ENCODE measurements around the gene TBC1D22A. TPM values are rescaled to one million over a fixed set of nuclear protein-coding genes. Genes with fewer than 3 reads are reported as not detected.
A peak's percentile ranks its signal among the peaks of the same experiment; 100 is the strongest.

The TBC1D22A gene
- total RNA-seq, 1 donor from 2014 or later: 24.2 TPM

DNA sequence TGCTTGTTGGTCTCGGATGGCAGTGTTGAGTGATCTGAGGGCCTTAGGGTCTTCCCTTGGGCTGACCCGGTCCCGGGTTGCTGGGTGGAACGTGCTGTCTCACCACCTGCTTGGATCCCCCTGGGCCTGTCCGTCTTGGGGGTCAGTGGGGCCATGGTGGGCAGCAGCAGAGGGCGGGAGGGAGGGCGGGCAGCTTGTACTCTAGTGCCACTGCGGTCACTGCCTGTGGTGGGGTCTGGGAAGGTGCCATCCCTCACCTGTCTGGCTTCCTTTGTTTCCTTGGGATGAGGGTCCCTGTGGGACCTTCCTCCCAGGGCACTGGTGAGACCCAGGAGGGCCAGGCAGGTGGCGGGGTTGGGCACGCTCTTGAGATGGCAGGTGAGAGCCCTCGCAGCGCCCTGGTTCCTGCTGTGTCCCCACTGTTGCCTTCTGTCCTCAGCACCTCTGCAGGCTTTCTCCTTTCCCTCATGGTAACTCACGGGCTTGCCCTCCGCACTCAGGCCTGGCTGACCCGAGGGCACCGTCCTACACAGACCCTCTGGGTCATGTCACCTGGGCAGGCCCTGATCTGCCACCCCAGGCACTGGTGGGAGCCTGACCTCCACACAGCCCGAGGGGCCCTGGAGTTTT lies 34.2 kb downstream of the TBC1D22A start:
- DNase-seq (ENCODE audit: low read depth) (no peak), FAIRE-seq (no peak)
- Histone ChIP-seq H3K4me2 (ENCODE audit: low read length) (no peak overlapping the region), H3K27me3 (ENCODE audit: insufficient read depth, low read length) (no peaks in the 10 kb centered on the region), H3K4me3 (ENCODE audit: insufficient read depth, low read depth, low read length) (no peak overlapping the region), H3K27ac (ENCODE audit: low read depth, low read length) (no peak overlapping the region), H3K4me1 (ENCODE audit: insufficient read depth, low read length) (peaks cover 6% of the 10 kb centered on the region), H3K79me2 (ENCODE audit: insufficient read depth, low read length) (peaks cover 11% of the 10 kb centered on the region), H3K9ac (ENCODE audit: low read length) (no peak overlapping the region), H3K9me3 (ENCODE audit: insufficient read depth, low read depth, low read length) (no peaks in the 10 kb centered on the region), H4K20me1 (ENCODE audit: insufficient read depth, low read length) (peaks cover 46% of the 10 kb centered on the region), H2AFZ (ENCODE audit: low read depth, low read length) (no peak overlapping the region), H3K36me3 (ENCODE audit: insufficient read depth, low read length) (no peaks in the 10 kb centered on the region)
- H3K27me3 Mint-ChIP-seq (ENCODE audit: low read depth, unreplicated experiment): no peaks in the 10 kb centered on the region
- peak overlapping the region; percentile 47 for H3K27ac Mint-ChIP-seq (ENCODE audit: unreplicated experiment)
- no peaks in the 10 kb centered on the region for H3K9me3 Mint-ChIP-seq (ENCODE audit: unreplicated experiment)
- TF ChIP-seq EZH2 (IDR thresholded peaks at IDR 0.05; ENCODE audit: insufficient read depth, low read length): no peak
- TF ChIP-seq, protein P1, sequence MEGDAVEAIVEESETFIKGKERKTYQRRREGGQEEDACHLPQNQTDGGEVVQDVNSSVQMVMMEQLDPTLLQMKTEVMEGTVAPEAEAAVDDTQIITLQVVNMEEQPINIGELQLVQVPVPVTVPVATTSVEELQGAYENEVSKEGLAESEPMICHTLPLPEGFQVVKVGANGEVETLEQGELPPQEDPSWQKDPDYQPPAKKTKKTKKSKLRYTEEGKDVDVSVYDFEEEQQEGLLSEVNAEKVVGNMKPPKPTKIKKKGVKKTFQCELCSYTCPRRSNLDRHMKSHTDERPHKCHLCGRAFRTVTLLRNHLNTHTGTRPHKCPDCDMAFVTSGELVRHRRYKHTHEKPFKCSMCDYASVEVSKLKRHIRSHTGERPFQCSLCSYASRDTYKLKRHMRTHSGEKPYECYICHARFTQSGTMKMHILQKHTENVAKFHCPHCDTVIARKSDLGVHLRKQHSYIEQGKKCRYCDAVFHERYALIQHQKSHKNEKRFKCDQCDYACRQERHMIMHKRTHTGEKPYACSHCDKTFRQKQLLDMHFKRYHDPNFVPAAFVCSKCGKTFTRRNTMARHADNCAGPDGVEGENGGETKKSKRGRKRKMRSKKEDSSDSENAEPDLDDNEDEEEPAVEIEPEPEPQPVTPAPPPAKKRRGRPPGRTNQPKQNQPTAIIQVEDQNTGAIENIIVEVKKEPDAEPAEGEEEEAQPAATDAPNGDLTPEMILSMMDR (IDR thresholded peaks at IDR 0.05; ENCODE audit: insufficient read depth, low read depth, low read length): no peak
- H3K4me3 Mint-ChIP-seq (ENCODE audit: unreplicated experiment): no peak overlapping the region
- H3K4me1 Mint-ChIP-seq (ENCODE audit: low read depth, unreplicated experiment): peaks cover 5% of the 10 kb centered on the region
- peaks cover 14% of the 10 kb centered on the region for H3K36me3 Mint-ChIP-seq (ENCODE audit: low read depth, unreplicated experiment)

- FAIRE-seq: no peak
- H3K79me2 ChIP-seq (ENCODE audit: insufficient read depth, low read length): peaks cover 8% of the 10 kb centered on the region
- Mint-ChIP-seq H3K27ac (ENCODE audit: unreplicated experiment) (no peak overlapping the region), H3K36me3 (ENCODE audit: low read depth, unreplicated experiment) (peaks cover 18% of the 10 kb centered on the region), H3K27me3 (ENCODE audit: low read depth, unreplicated experiment) (no peaks in the 10 kb centered on the region), H3K4me3 (ENCODE audit: unreplicated experiment) (no peak overlapping the region), H3K9me3 (ENCODE audit: unreplicated experiment) (no peaks in the 10 kb centered on the region), H3K4me1 (ENCODE audit: low read depth, unreplicated experiment) (peaks cover 5% of the 10 kb centered on the region)
- no peak overlapping the region for H2AFZ ChIP-seq (ENCODE audit: low read depth, low read length)
- H3K4me3 ChIP-seq (ENCODE audit: insufficient read depth, low read depth, low read length): no peak overlapping the region
- H3K27me3 ChIP-seq (ENCODE audit: insufficient read depth, low read length): no peaks in the 10 kb centered on the region
- H3K4me2 ChIP-seq (ENCODE audit: low read length): no peak overlapping the region
- DNase-seq (ENCODE audit: low read depth): no peak
- peaks cover 52% of the 10 kb centered on the region for H4K20me1 ChIP-seq (ENCODE audit: insufficient read depth, low read length)
- H3K4me1 ChIP-seq (ENCODE audit: insufficient read depth, low read length): peaks cover 5% of the 10 kb centered on the region
- no peak overlapping the region for H3K27ac ChIP-seq (ENCODE audit: low read depth, low read length)
- no peaks in the 10 kb centered on the region for H3K36me3 ChIP-seq (ENCODE audit: insufficient read depth, low read length)
- H3K9ac ChIP-seq (ENCODE audit: low read length): no peak overlapping the region
- TF ChIP-seq EZH2 (IDR thresholded peaks at IDR 0.05; ENCODE audit: insufficient read depth, low read length): no peak
- TF ChIP-seq, protein P1 (IDR thresholded peaks at IDR 0.05; ENCODE audit: insufficient read depth, low read depth, low read length): peak; percentile 21
- no peaks in the 10 kb centered on the region for H3K9me3 ChIP-seq (ENCODE audit: insufficient read depth, low read depth, low read length)
Measured at GRCh38 chr22:46797355-46797754, 34.9 kb downstream of the TBC1D22A start.

GRCh38 chr22:46798041-46798365 lies 35.6 kb downstream of the TBC1D22A start:
- H3K9me3 Mint-ChIP-seq (ENCODE audit: unreplicated experiment): no peaks in the 10 kb centered on the region
- Histone ChIP-seq H3K4me1 (ENCODE audit: insufficient read depth, low read length) (peaks cover 5% of the 10 kb centered on the region), H3K36me3 (ENCODE audit: insufficient read depth, low read length) (no peaks in the 10 kb centered on the region), H3K4me2 (ENCODE audit: low read length) (no peak overlapping the region), H3K79me2 (ENCODE audit: insufficient read depth, low read length) (peaks cover 4% of the 10 kb centered on the region), H4K20me1 (ENCODE audit: insufficient read depth, low read length) (peaks cover 59% of the 10 kb centered on the region), H3K27me3 (ENCODE audit: insufficient read depth, low read length) (no peaks in the 10 kb centered on the region), H3K4me3 (ENCODE audit: insufficient read depth, low read depth, low read length) (no peak overlapping the region), H2AFZ (ENCODE audit: low read depth, low read length) (no peak overlapping the region), H3K27ac (ENCODE audit: low read depth, low read length) (no peak overlapping the region), H3K9ac (ENCODE audit: low read length) (no peak overlapping the region), H3K9me3 (ENCODE audit: insufficient read depth, low read depth, low read length) (no peaks in the 10 kb centered on the region)
- H3K4me3 Mint-ChIP-seq (ENCODE audit: unreplicated experiment): no peak overlapping the region
- DNase-seq (ENCODE audit: low read depth): no peak
- peaks cover 5% of the 10 kb centered on the region for H3K4me1 Mint-ChIP-seq (ENCODE audit: low read depth, unreplicated experiment)
- H3K27ac Mint-ChIP-seq (ENCODE audit: unreplicated experiment): no peak overlapping the region
- peaks cover 19% of the 10 kb centered on the region for H3K36me3 Mint-ChIP-seq (ENCODE audit: low read depth, unreplicated experiment)
- no peaks in the 10 kb centered on the region for H3K27me3 Mint-ChIP-seq (ENCODE audit: low read depth, unreplicated experiment)
- TF ChIP-seq EZH2 (IDR thresholded peaks at IDR 0.05; ENCODE audit: insufficient read depth, low read length): no peak
- TF ChIP-seq, protein P1 (IDR thresholded peaks at IDR 0.05; ENCODE audit: insufficient read depth, low read depth, low read length): no peak
- no peak for FAIRE-seq

All from astrocyte (in vitro differentiated cells and primary cell).